ENCODE results near the gene KCNN4. TPM values are rescaled to one million over a fixed set of nuclear protein-coding genes. Genes with fewer than 3 reads are reported as not detected.

KCNN4 gene
- total and polyA plus RNA-seq, 2 of the 13 experiments (the other 11 are each of a cell fraction or from before 2014, with no cell fraction given), result 0.13 to 0.25 TPM

DNA sequence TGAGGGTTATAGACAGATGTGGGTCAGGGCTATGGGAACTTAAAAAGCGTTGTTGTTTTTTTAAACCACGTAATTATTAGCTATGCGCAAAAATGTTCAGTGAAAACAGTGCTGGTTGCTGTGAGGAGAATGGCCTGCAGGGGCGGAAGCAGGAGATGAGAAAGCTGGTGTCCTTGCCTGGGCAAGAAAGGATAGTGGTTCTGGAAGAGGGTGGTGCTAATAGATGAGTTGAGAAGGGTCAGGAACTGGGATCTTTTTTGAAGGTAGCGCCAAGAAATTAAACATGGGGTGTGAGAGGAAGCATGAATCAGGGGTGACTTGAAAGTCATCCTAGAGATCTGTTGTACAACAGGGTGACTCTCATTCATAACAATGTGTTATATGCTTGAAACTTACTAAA, 21.3 kb downstream of the KCNN4 start (continued):
- TF ChIP-seq KLF15 (CRISPR knock-in tag; IDR thresholded peaks at IDR 0.05; ENCODE audit: borderline replicate concordance) (no peak), EEA1 (CRISPR knock-in tag; IDR thresholded peaks at IDR 0.05; ENCODE audit: borderline replicate concordance) (no peak), ATF7 (IDR thresholded peaks at IDR 0.05) (no peak), ATF7 (CRISPR knock-in tag; IDR thresholded peaks at IDR 0.05) (no peak), HDAC1 (CRISPR knock-in tag; IDR thresholded peaks at IDR 0.05) (no peak), DRAP1 (CRISPR knock-in tag; IDR thresholded peaks at IDR 0.05) (no peak), SAP130 (CRISPR knock-in tag; IDR thresholded peaks at IDR 0.05; ENCODE audit: low read depth) (0 out of 2 replicates have a peak, but pooled peaks have one; percentile 14), ZSCAN25 (CRISPR knock-in tag; IDR thresholded peaks at IDR 0.05) (no peak)

DNA sequence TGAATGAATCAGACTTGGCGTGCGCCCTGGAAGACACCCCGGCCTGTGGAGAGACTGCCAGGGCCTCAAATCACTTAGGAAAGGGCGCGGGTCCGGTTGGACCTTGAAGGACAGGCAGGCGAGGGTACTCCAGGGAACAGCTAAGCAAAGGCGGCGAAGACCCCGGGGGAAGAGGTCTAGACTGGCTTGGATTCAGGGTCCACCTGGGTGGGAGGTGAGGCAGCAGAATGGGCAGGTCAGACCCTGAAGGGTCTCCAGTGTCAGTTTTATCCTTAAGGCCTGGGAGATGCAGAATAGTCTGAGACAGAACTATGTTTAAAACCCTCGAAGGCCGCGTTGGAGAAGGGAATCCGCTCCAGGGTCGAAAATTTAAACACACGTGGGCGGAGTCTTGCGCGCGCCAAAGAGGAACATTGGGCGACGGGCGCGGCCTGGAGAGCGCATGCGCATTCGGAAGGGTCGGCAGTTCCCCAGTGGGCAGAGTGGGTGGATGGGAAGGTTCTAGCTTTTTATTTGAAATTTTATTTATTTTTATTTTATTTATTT, 25.4 kb downstream of the KCNN4 start:
- Histone ChIP-seq H3K27me3 (ENCODE audit: control insufficient read depth in 1 of 2, insufficient read depth in 2 of 2, low read length in 2 of 2) (no peaks in the 10 kb centered on the region), H3K4me1 (ENCODE audit: insufficient read depth, low read length) (peaks cover 26% of the 10 kb centered on the region), H2AFZ (ENCODE audit: low read length) (no peak overlapping the region), H3K4me2 (ENCODE audit: low read depth, low read length) (peak overlapping the region; percentile 88), H3K9ac (ENCODE audit: insufficient read depth, low read depth, low read length) (peak overlapping the region; percentile 90), H3K4me3 (replicated peaks in 1 of 3; ENCODE audit: insufficient read depth in 1 of 3, low read depth in 2 of 3, low read length in 3 of 3) (peak overlapping the region; percentile 66 to 83 (median 67); a peak in 5 of 6 replicates), H4K20me1 (ENCODE audit: insufficient read depth, low read length) (no peaks in the 10 kb centered on the region), H3K79me2 (ENCODE audit: insufficient read depth, low read length) (peaks cover 16% of the 10 kb centered on the region), H3K27ac (ENCODE audit: extremely low read length, insufficient read depth, low read length) (peak overlapping the region; percentile 93), H3K36me3 (replicated peaks in 1 of 2; ENCODE audit: control insufficient read depth in 1 of 2, insufficient read depth in 2 of 2, low read length in 2 of 2) (peaks cover 3 to 10% of the 10 kb centered on the region in 2 experiments; a peak in 4 of 5 replicates), H3K9me3 (ENCODE audit: low read length) (no peaks in the 10 kb centered on the region)
- no peak for FAIRE-seq
- CTCF ChIA-PET (ENCODE audit: low intra/inter-chr PET ratio, low total read pairs), result no interaction called here
- peak; percentile 20; the same call in 1 of the 3 replicates for ATAC-seq
- 49% methylated on average over 26 of the region's 28 CpGs for WGBS (ENCODE audit: low lambda C conversion rate)
- DNase-seq (ENCODE audit: low spot score), result no peak
- intact Hi-C loops (cut with micrococcal nuclease; ENCODE audit: unreplicated experiment) (no loop called here), in situ Hi-C loops (cut with HindIII; ENCODE audit: extremely low pct_ligation_motif_present, low pct_unique_long_range_greater_than_20kb) (no loop called here)
- POLR2A ChIA-PET, result interaction anchor here (0.7 to 1.6 kb wide), 10 partner anchors 10 to 159 kb away, joined by 3 to 20 read pairs (median 4); partner anchors contain the start of gene IRGQ
- TSS peak; percentile 92 for BruUV-seq (replicated peaks)
- peak; percentile 29; the same call in 1 of the 2 replicates for TF ChIP-seq ZNF510 (CRISPR knock-in tag; IDR thresholded peaks at IDR 0.05; ENCODE audit: low read depth)
- no peak for TF ChIP-seq ZNF280D (CRISPR knock-in tag; IDR thresholded peaks at IDR 0.05)
- 0 out of 2 replicates have a peak, but pooled peaks have one; percentile 33 for TF ChIP-seq HIVEP1 (CRISPR knock-in tag; IDR thresholded peaks at IDR 0.05)
- 0 out of 2 replicates have a peak, but pooled peaks have one; percentile 2 for TF ChIP-seq SAFB2 (CRISPR knock-in tag; IDR thresholded peaks at IDR 0.05; ENCODE audit: borderline replicate concordance, low read depth)
- TF ChIP-seq, protein P1, sequence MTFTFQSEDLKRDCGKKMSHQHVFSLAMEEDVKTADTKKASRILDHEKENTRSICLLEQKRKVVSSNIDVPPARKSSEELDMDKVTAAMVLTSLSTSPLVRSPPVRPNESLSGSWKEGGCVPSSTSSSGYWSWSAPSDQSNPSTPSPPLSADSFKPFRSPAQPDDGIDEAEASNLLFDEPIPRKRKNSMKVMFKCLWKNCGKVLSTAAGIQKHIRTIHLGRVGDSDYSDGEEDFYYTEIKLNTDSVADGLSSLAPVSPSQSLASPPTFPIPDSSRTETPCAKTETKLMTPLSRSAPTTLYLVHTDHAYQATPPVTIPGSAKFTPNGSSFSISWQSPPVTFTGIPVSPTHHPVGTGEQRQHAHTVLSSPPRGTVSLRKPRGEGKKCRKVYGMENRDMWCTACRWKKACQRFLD (CRISPR knock-in tag; IDR thresholded peaks at IDR 0.05; ENCODE audit: borderline replicate concordance), result 0 out of 2 replicates have a peak, but pooled peaks have one; percentile 2
- TF ChIP-seq, protein P2, sequence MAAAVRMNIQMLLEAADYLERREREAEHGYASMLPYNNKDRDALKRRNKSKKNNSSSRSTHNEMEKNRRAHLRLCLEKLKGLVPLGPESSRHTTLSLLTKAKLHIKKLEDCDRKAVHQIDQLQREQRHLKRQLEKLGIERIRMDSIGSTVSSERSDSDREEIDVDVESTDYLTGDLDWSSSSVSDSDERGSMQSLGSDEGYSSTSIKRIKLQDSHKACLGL (CRISPR knock-in tag; IDR thresholded peaks at IDR 0.05), result no peak
- TF ChIP-seq, protein P3, sequence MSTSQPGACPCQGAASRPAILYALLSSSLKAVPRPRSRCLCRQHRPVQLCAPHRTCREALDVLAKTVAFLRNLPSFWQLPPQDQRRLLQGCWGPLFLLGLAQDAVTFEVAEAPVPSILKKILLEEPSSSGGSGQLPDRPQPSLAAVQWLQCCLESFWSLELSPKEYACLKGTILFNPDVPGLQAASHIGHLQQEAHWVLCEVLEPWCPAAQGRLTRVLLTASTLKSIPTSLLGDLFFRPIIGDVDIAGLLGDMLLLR (CRISPR knock-in tag; IDR thresholded peaks at IDR 0.05), result 0 out of 2 replicates have a peak, but pooled peaks have one; percentile 29
- TF ChIP-seq ZNF746 (CRISPR knock-in tag; IDR thresholded peaks at IDR 0.05), result 0 out of 2 replicates have a peak, but pooled peaks have one; percentile 31
- TF ChIP-seq RBAK (CRISPR knock-in tag; IDR thresholded peaks at IDR 0.05), result 0 out of 2 replicates have a peak, but pooled peaks have one; percentile 9
